SK-N-SH treated with all-trans-retinoic acid at 6 μM for 48 hours (cell line): ENCODE data around the gene ACTL8.

Experiments
- ARNTL ChIP-seq: fragments of 450-650 bp; formaldehyde crosslinking; IDR thresholded peaks from 2 replicates; pipeline ENCODE4 v1.5.0; 2020; ENCODE audit warnings: low read depth, mild to moderate bottlenecking, moderate library complexity, borderline replicate concordance
- ISL1 ChIP-seq: fragments of 250-450 bp; sonication (Bioruptor Pico); IDR thresholded peaks from 2 replicates; pipeline ENCODE4 v2.1.2; 2022; ENCODE audit warnings: mild to moderate bottlenecking, moderate library complexity
- ZFP3 ChIP-seq: fragments of 250-450 bp; sonication (Bioruptor Pico); IDR thresholded peaks from 2 replicates; pipeline ENCODE4 v1.5.0; 2020; ENCODE audit warnings: mild to moderate bottlenecking, moderate library complexity
- ZNF565 ChIP-seq: fragments of 450-650 bp; formaldehyde crosslinking; conservative IDR thresholded peaks from 2 replicates; pipeline ENCODE4 v1.5.0; 2020; ENCODE audit warnings: low read depth, mild to moderate bottlenecking, moderate library complexity
- ZNF8 ChIP-seq: fragments of 450-650 bp; formaldehyde crosslinking; IDR thresholded peaks from 2 replicates; pipeline ENCODE4 v1.5.0; 2020; ENCODE audit warnings: mild to moderate bottlenecking, moderate library complexity
- TF ChIP-seq, protein P1 (sequence below): fragments of 250-450 bp; sonication (Bioruptor Pico); IDR thresholded peaks from 2 replicates; pipeline ENCODE4 v1.5.0; 2020; ENCODE audit warnings: mild to moderate bottlenecking, moderate library complexity

DNA sequence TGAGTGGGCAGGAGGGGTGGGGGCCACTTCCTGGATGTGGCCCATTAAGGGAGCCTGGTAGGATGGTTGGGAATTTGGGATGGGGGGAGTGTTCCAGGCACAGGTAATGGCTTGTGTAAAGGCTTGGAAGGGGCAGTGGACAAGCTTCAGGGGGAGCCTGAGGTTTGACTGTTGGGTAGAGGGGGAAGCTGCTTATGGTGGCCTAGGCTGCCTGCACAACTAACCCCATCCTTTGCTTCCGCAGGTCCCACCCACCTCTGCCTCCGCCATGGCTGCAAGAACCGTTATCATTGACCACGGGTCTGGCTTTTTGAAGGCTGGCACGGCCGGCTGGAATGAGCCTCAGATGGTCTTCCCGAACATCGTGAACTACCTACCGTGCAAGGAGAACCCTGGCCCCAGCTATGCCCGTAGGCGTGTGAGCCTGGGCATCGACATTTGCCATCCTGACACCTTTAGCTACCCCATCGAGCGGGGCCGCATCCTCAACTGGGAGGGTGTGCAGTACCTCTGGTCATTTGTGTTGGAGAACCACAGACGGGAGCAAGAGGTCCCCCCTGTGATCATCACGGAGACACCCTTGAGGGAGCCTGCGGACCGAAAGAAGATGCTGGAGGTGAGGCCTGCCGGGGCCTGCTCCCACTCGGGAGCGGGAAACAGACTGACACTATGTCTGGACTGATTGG lies 67.8 kb downstream of the ACTL8 start:
- TF ChIP-seq, protein P1, sequence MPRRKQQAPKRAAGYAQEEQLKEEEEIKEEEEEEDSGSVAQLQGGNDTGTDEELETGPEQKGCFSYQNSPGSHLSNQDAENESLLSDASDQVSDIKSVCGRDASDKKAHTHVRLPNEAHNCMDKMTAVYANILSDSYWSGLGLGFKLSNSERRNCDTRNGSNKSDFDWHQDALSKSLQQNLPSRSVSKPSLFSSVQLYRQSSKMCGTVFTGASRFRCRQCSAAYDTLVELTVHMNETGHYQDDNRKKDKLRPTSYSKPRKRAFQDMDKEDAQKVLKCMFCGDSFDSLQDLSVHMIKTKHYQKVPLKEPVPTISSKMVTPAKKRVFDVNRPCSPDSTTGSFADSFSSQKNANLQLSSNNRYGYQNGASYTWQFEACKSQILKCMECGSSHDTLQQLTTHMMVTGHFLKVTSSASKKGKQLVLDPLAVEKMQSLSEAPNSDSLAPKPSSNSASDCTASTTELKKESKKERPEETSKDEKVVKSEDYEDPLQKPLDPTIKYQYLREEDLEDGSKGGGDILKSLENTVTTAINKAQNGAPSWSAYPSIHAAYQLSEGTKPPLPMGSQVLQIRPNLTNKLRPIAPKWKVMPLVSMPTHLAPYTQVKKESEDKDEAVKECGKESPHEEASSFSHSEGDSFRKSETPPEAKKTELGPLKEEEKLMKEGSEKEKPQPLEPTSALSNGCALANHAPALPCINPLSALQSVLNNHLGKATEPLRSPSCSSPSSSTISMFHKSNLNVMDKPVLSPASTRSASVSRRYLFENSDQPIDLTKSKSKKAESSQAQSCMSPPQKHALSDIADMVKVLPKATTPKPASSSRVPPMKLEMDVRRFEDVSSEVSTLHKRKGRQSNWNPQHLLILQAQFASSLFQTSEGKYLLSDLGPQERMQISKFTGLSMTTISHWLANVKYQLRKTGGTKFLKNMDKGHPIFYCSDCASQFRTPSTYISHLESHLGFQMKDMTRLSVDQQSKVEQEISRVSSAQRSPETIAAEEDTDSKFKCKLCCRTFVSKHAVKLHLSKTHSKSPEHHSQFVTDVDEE (CRISPR knock-in tag): no peak
- TF ChIP-seq ZNF8 (no peak), ARNTL (no peak), ISL1 (CRISPR knock-in tag) (no peak), ZFP3 (CRISPR knock-in tag) (no peak), ZNF565 (CRISPR knock-in tag) (no peak)
